HG03460 (cell line): ENCODE data around the gene CCNA1.

Source experiments
- ATAC-seq: cut with Tn5 transposase; IDR thresholded peaks from one replicate; pipeline ENCODE4 v1.9.1; 2021; ENCODE audit not compliant: unreplicated experiment

CCNA1 gene

GRCh38 chr13:36432106-36432544, at the start of gene CCNA1:
Gene CCNA1 (plus strand): TSS chr13:36432495. CDS start chr13:36433057, 562 bp downstream.
- peak; percentile 53 for ATAC-seq

- ATAC-seq, result no peak
Observed at GRCh38 chr13:36385489-36385888, 46.8 kb upstream of the CCNA1 start.

GRCh38 chr13:36395280-36395679, 37.0 kb upstream of the CCNA1 start:
- ATAC-seq, result no peak

- ATAC-seq, result no peak
Observed at GRCh38 chr13:36405151-36405550, 27.1 kb upstream of the CCNA1 start.

- no peak for ATAC-seq
Observed at GRCh38 chr13:36412736-36413135, 19.6 kb upstream of the CCNA1 start.

GRCh38 chr13:36413161-36413560, 19.1 kb upstream of the CCNA1 start:
- ATAC-seq, result no peak

- ATAC-seq, result no peak
Observed at GRCh38 chr13:36414461-36414860, 17.8 kb upstream of the CCNA1 start.

- ATAC-seq, result no peak
Observed at GRCh38 chr13:36417331-36417730, 15.0 kb upstream of the CCNA1 start.

- peak; percentile 82 for ATAC-seq
Observed at GRCh38 chr13:36418022-36418805, 14.1 kb upstream of the CCNA1 start.

- ATAC-seq, result peak; percentile 68
Observed at GRCh38 chr13:36420437-36420891, 11.8 kb upstream of the CCNA1 start.

GRCh38 chr13:36421447-36421846, 10.8 kb upstream of the CCNA1 start:
- ATAC-seq, result no peak

- ATAC-seq, result no peak
Observed at GRCh38 chr13:36428086-36428485, 4.2 kb upstream of the CCNA1 start.

- ATAC-seq, result no peak
Observed at GRCh38 chr13:36430247-36431203, 1.8 kb upstream of the CCNA1 start.

GRCh38 chr13:36431204-36432105, 840 bp upstream of the CCNA1 start:
- peak; percentile 35 for ATAC-seq

- no peak for ATAC-seq
Observed at GRCh38 chr13:36436811-36437210, 4.5 kb downstream of the CCNA1 start.

GRCh38 chr13:36438594-36439483, 6.5 kb downstream of the CCNA1 start:
- ATAC-seq, result no peak

- ATAC-seq, result no peak
Observed at GRCh38 chr13:36445278-36445677, 13.0 kb downstream of the CCNA1 start.

GRCh38 chr13:36445891-36446351, 13.6 kb downstream of the CCNA1 start:
- ATAC-seq, result no peak

- no peak for ATAC-seq
Observed at GRCh38 chr13:36447501-36447900, 15.2 kb downstream of the CCNA1 start.

- no peak for ATAC-seq
Observed at GRCh38 chr13:36450534-36450933, 18.2 kb downstream of the CCNA1 start.
